ENCODE results near the gene HEXIM2. TPM values are rescaled to one million over a fixed set of nuclear protein-coding genes. Genes with fewer than 3 reads are reported as not detected.

Gene HEXIM2
- total and polyA plus RNA-seq, 2 of the 13 experiments (the other 11 are each of a cell fraction or from before 2014, with no cell fraction given), result 27.1 to 32.4 TPM

- TF ChIP-seq ZBTB40 (IDR thresholded peaks at IDR 0.05) (no peak), ZBTB40 (CRISPR knock-in tag; IDR thresholded peaks at IDR 0.05) (no peak), JARID2 (CRISPR knock-in tag; IDR thresholded peaks at IDR 0.05; ENCODE audit: insufficient replicate concordance) (no peak), ZFAT (CRISPR knock-in tag; conservative IDR thresholded peaks at IDR 0.05) (no peak), ETS1 (CRISPR knock-in tag; IDR thresholded peaks at IDR 0.05) (no peak), KAT2B (IDR thresholded peaks at IDR 0.05; ENCODE audit: borderline replicate concordance, low read depth, low read length) (no peak), POLR2A (IDR thresholded peaks at IDR 0.05; ENCODE audit: insufficient read depth in 1 of 2, low read depth in 2 of 2, low read length in 2 of 2) (no peak), ZNF274 (CRISPR knock-in tag; IDR thresholded peaks at IDR 0.05) (no peak), ZNF451 (CRISPR knock-in tag; IDR thresholded peaks at IDR 0.05) (no peak), ZNF646 (CRISPR knock-in tag; IDR thresholded peaks at IDR 0.05) (no peak), SSRP1 (CRISPR knock-in tag; IDR thresholded peaks at IDR 0.05) (no peak), ZNF629 (CRISPR knock-in tag; conservative IDR thresholded peaks at IDR 0.05) (0 out of 2 replicates have a peak, but pooled peaks have one; percentile 17), SOX5 (CRISPR knock-in tag; IDR thresholded peaks at IDR 0.05; ENCODE audit: borderline replicate concordance) (0 out of 2 replicates have a peak, but pooled peaks have one; percentile 35), KAT7 (CRISPR knock-in tag; IDR thresholded peaks at IDR 0.05; ENCODE audit: borderline replicate concordance) (no peak)
Measured at GRCh38 chr17:45123076-45123770, 38.5 kb upstream of the HEXIM2 start (continued).
